HG03442 (cell line): Measurements from ENCODE around the gene DNM1.
"Not testable (repeated sequence)": the region's sequence is repeated elsewhere in the genome, so short reads cannot be mapped to it uniquely, and the experiment has no call there.

ENCODE experiments used
- ATAC-seq: cut with Tn5 transposase; IDR thresholded peaks from one replicate; pipeline ENCODE4 v1.9.1; 2021; ENCODE audit warnings: mild to moderate bottlenecking, moderate library complexity; ENCODE audit not compliant: unreplicated experiment

The DNM1 gene

DNA sequence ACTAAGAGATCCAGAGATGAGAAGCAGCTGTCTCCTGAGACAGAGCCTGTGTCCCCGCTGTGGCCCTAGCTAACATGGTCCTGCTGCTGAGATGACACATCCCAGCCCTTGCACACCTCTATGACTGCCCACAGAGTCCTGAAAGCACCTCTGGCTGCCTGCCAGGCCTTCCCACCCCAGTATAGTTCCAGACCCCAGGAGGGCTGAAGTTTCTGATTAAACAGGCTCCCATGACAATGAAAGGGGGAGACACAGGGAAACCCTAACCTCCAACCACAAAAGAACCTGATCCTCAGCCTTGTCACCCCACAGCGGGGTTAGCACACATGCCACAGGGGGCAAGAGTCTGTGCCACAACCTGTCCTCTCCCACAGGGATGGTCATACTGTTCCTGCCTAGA is 27.5 kb upstream of the DNM1 start:
- no peak for ATAC-seq

DNA sequence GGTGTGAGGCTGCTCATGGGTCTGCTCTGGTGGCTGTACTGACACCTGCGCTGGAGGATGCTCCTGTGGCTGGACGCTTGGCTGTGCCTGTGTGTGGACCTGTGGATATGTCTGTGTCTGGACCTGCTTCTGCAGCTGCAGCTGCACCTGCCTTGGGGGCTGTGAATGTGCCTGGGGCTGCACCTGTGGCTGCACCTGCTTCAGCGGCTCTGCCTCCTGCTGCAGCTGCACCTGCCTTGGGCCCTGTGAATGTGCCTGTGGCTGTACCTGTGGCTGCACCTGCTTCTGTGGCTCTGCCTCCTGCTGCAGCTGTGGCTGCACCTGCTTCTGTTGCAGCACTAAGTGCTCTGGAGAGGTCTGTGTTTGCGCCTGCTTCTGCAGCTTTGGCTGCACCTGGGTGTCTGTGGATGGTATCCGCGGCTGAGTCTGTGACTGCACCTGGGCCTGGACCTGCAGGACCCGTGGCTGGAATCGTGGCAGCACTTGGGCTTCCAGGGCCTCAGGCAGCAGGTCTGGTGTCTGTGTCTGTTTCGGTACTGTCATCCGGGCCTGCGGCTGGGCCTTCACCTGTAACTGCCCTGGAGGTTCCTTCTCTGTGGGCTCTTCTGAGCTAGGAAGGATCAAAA is 24.3 kb upstream of the DNM1 start:
- no peak for ATAC-seq

GRCh38 chr9:128180001-128180400 is 23.2 kb upstream of the DNM1 start:
- no peak for ATAC-seq

DNA sequence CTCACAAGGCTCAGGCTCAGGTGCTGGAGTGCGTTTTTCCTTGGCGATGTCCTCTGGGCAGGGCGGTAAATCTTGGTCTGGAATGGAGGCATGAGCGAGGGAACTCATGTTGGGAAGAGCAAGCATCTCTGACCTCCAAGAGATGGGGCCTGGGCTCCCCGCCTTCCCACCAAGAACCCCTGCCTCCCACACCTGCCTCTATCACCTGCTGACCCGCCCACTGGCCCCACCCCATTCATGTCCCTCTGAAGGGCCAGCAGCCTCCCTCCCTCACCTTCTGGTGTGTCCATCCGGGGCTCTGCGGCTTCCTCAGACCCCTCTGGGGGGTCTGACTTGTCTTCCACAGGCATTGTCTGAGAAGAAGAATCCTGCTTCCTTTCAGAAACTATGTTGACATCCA is 22.7 kb upstream of the DNM1 start:
- ATAC-seq, result no peak

DNA sequence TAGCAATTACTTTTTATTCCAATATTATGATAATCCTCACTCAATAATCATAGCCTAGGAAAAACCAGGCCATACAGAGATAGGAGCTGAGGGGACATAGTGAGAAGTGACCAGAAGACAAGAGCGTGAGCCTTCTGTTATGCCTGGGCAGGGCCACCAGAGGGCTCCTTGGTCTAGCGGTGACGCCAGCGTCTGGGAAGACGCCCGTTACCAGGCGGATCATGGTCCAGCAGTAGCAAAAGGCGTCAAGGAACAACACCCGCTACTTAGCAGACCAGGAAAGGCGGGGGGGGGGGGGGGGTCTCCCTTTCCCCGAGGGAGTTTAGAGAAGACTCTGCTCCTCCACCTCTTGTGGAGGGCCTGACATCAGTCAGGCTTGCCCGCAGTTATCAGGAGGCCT is 21.7 kb upstream of the DNM1 start:
- not testable (repeated sequence) for ATAC-seq

GRCh38 chr9:128182893-128183588 is 20.1 kb upstream of the DNM1 start:
- ATAC-seq, result no peak

GRCh38 chr9:128185979-128186965 is 16.9 kb upstream of the DNM1 start:
- ATAC-seq, result no peak

- no peak for ATAC-seq
Observed at GRCh38 chr9:128187361-128187760, 15.8 kb upstream of the DNM1 start.

DNA sequence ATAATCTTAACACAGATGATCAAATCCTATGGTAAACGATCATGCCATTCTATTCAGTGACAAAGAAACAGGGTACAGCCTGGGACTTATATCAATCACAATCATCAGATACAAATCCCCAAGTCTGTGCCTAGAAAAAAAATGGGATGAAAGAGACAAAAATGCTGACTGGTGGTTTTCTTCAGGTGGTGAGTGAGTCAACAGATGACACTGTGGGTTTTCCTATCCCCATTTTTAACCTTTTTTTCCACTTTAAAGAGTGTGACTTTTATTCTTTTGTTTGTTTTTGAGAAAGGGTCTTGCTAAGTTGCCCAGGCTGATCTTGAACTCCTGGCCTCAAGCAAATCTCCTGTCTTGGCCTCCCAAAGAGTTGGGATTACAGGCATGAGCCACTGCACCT is 15.0 kb upstream of the DNM1 start:
- ATAC-seq, result no peak

GRCh38 chr9:128190013-128190412 is 13.2 kb upstream of the DNM1 start:
- no peak for ATAC-seq

GRCh38 chr9:128190516-128191405 is 12.4 kb upstream of the DNM1 start:
- ATAC-seq, result peak; percentile 26

DNA sequence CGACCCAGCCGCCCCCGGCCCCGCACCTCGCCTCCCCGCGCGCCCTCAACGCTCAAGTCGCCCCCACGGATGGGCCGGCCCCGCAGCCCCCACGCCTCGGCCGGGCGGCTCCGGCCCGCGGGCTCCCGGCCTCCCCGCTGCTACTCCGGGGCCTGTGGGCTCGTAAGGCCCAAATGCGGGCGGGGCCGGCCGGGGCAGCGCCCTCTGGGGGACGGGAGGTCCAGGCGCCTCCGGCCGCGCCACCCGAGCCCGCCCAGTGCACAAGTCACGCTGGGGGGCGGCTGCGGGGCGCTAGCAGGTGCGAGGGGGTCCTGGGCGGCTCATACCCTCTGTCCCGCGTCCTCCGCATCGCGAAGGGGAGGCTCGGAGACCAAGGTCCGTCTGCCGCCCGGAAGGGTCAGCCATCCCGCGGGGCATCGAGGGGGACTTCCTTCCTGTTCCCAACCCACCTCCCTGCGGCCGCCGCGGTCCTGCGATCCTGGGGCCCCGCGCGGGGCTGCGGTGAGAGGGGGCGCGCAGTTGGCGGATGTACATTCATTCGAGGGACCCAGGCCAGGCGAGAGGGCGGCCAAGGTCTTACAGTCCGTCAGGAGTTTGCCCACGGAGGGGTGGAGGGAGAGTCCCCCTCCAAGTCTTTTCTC is 11.7 kb upstream of the DNM1 start, which contains the start of gene CIZ1:
CIZ1 (minus strand) TSS at position 167 of the 641 bp plus-strand sequence. CDS start 715 bp downstream, outside the sequence.
- peak; percentile 66 for ATAC-seq

GRCh38 chr9:128192601-128193371 is 10.4 kb upstream of the DNM1 start:
- no peak for ATAC-seq

GRCh38 chr9:128193469-128194096 is 9.6 kb upstream of the DNM1 start:
- ATAC-seq, result no peak

- no peak for ATAC-seq
Observed at GRCh38 chr9:128201441-128202369, 1.5 kb upstream of the DNM1 start.

DNA sequence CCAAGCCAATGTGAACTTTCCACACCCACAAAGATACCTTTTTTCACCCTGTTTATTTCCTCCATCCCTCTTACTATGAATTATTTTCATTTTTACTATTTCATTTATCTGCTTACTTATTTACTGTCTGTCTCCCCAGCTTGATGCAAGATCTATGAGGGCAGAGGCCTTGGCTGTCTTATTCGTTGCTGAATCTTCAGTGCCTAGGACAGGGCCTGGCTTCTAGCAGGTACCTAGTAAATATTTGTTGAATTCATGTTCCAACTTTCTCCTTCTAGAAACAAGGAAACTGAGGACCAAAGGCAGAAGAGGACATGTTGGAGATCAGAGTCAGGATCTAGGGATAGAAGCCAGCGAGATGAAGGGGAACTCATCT is 543 bp upstream of the DNM1 start:
- ATAC-seq, result no peak

DNA sequence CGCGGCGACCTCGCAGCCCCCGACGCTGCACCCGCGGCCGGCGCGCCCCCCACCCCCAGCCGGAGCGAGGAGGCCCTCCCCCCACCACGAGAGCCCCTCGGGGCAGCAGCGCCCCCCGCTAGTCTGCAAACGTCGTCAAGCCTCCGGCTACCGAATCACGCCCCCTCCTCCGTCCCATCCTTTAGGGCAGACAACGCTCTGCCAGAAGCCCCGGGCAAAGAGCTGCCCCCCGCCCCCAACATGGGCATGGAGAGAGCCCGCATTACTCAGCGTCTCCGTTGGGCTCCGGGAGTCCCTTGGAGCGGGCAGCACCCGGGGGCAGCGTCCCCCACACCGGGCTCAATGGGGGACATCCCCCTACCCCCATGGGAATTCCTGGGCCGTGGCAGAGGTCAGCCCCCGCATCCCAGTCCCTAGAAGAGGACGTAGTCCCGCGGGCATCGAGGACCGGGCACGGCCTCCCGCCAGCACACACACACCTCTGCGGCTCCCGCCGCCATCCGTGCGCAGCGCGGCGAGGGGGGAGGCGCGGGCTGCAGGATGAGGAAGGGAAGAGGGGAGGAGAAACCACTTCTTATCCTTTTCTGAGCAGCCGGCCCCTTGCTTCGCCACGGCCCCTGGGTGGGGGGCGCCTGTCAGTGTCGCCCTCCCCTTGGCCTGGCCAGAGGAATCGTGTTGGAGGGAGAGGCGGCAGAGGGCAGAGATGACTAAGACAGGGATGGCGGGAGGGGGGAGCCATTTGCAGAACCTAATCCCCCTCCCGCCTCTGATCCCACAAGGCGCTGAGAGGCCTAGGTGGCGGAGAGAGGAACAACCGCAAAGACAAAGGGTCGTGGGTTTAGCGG is 750 bp downstream of the DNM1 start:
- no peak for ATAC-seq
